Activated CD4-positive, alpha-beta T cell treated with anti-CD3 and anti-CD28 coated beads, Interleukin-2, amount 50 U/mL, for 4 hours (primary cell): Measurements from ENCODE around the gene RGS17.
"Not testable (repeated sequence)": the region's sequence is repeated elsewhere in the genome, so short reads cannot be mapped to it uniquely, and the experiment has no call there.

Experiments
- DNase-seq, 2 experiments: peaks; one replicate each; pipeline ENCODE4 v3.0.0-alpha.2; 2020

Gene RGS17

DNA sequence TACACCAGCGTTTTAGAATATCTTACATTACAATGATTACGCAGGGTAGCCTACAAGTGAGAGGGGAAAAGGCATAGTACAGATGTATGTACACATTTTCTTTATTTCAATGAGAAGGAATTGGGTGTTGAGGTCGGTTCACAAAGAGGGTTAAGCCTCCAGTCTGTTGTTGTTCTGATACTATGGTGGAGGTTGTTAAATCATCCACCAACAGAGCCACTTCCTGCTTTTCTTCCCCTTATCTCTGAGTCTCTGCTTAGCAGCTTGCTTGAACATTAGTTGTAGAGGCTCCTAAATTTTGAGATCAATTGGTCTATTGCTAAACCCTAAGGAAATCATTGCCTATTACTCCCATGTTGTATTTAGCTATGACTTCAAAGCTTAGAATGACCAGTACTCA lies 7.3 kb downstream of the RGS17 start:
- DNase-seq: no peak

DNA sequence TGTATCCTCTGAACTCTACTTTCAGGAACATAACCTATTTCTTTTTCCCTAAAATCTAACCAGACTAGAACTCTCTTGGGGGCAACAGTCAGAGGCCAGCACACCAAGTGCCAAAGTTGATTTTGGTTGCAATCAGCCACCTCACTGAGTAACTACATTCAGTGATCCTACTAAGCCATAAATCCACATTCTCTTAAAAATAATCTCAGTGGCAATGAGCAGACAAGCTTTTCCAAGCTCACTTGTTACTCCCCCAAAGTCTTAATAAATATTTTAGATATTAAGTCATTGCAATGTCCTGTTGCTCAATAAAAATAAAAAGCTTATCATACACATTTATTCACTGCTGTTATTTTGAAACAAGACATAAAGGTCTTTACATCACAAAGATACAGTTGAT lies 9.8 kb downstream of the RGS17 start:
- no peak for DNase-seq

DNA sequence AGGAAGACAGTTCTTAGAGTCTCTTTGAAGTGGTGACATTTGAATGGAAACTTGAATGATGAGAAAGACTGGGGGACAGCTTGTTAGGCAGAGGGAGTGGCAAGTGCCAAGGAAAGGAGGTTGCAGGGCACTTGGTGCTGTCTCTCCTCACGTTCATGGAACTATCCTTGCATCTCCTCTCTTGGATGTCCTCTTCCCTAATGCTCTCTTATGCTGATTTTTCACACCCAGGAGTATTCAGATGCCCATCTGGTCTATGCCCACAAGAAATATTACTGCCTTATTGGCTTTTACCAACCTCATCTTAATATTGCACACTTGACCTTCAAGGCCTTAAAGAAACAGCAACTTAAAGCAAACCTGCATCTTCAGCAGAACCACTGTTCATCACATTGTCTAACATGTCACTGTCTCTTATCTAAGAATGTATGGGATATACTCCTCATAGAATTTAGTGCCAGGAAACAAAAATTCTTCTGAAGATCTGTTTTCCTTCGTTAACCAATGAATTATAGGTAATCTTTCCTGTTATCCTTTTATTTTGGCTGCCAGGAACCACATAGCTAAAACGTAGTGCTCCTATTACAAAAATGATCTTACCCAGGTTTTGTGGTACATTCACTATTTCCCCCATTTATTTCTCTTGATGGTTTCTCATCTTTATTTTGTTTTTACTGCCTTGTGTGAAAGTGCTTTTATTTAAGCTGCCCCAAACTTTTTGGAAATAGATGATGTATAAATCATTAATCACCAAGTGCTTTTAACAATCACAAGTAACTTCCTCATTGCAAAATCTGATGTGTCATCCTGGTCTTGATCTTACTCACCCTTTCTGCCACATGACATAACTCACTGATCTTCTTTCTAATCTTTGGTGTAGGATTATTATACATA lies 12.8 kb downstream of the RGS17 start:
- DNase-seq: no peak

DNA sequence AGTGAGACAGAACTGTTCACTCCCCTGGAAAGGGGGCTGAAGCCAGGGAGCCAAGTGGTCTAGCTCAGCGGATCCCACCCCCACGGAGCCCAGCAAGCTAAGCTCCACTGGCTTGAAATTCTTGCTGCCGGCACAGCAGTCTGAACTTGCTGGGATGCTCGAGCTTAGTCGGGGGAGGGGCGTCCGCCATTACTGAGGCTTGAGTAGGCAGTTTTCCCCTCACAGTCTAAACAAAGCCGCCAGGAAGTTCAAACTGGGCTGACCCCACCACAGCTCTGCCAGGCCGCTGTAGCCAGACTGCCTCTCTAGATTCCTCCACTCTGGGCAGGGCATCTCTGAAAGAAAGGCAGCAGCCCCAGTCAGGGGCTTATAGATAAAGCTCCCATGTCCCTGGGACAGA lies 20.0 kb downstream of the RGS17 start:
- not testable (repeated sequence) for DNase-seq

DNA sequence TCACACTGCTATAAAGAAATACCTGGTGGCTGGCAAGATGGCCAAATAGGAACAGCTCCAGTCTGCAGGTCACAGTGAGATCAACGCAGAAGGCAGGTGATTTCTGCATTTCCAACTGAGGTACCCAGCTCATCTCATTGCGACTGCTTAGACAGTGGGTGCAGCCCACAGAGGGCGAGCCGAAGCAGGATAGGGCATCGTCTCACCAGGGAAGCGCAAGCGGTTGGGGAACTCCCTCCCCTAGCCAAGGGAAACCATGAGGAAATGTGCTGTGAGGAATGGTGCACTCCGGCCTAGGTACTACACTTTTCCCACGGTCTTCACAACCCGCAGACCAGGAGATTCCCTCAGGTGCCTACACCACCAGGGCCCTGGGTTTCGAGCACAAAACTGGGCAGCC lies 20.5 kb downstream of the RGS17 start:
- DNase-seq: not testable (repeated sequence)

DNA sequence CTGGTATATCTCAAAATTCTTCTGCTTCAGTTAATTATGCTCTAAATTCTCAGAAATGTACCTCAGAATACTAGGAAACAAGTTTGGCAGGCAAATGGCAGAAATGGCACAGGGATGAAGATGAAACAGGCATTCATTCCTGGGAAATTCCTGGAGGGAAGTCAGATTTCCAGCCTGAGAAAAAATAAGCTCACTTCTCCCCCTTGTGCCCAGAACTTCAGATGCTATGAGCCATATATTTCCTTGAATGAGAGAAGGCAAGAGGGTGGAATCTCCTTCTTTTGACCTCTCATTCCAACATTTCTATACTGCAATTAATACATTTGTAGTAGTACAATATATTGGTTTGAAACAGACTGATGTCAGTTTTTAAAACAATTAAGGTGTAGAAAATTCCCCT lies 22.8 kb downstream of the RGS17 start:
- no peak for DNase-seq

DNA sequence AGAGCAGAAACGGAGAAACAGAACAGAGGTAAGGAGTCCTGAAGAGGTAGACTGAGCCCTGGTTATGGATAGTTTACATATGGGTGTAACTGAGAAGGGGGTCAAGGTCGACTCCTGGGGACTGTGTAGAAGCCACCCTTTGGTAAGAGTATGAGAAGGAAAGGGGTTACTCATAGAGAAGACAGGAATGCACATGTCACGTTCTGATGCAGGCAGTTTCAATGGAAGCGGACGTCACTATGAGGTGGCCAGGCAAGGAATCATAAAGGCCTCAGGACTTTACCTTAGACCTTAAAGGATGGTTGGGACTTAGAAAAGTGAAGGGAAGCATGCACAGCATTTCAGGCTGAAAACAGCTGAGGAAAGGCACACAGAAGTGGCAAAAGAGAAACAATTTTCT lies 25.1 kb downstream of the RGS17 start:
- no peak for DNase-seq

DNA sequence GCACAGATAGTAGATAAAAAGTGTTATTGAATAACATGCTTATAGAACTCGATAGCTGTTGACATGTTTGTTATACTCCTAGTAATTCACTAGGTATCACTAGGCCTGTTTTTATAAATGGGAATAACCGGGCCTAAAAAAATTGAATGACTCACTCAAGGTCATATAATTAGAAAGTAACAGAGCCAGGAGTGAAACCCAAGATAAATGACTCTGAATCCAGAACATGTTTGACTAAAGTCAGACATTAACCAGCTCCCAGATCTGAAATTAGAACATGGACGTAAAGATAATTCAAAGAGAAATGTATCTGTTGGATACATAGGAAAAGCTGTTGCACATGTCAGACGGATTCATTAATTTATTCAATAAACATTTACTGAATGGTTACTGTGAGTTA lies 26.9 kb downstream of the RGS17 start:
- DNase-seq: no peak

DNA sequence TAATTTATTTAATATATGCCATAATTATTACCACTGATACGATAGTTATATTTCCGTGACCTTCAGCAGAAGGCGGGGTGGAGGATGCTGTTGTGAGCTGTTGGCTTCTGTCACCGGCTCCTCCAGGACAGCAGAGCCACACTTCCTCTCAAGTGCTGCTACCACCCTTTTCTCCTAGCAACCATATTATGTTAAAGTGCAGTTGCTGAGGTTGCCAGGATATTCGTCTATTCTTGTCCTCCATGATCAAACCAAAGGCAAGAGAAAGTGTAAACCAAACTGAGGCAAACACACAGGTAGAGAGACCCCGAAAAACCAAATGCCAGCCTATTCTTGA lies 27.8 kb downstream of the RGS17 start:
- DNase-seq: no peak

DNA sequence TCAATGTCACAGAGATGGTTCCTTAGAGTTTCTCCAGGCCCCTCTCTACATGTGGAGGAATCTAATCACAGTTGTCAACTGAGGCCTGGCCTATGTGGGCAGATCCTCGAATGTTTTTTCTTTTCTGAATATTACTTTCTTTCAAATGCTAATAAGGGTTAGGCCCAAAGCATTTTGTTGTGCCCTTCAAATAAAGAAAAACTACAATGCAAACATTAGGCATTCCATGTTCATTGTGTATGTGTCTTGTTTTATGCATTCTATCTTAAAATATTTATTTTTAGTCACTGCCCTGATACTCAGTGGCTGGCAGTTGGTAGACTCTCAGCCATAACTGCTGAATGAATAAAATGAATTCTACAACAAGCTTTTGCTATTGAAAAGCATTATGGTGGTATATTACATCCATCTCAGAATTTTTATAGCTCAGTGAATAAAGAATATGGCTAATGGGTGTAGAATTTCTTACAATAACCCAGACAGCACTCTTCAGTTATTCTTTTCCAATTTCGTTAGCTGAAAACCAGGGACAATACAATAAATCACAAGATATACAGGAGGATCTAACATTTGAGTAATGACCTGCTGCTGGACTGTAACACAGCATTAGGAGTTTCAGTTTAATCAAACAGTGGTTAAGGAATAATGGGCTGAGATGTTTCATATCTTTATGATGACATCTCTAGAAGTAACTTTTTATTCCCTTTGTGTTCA lies 28.3 kb downstream of the RGS17 start:
- no peak for DNase-seq

DNA sequence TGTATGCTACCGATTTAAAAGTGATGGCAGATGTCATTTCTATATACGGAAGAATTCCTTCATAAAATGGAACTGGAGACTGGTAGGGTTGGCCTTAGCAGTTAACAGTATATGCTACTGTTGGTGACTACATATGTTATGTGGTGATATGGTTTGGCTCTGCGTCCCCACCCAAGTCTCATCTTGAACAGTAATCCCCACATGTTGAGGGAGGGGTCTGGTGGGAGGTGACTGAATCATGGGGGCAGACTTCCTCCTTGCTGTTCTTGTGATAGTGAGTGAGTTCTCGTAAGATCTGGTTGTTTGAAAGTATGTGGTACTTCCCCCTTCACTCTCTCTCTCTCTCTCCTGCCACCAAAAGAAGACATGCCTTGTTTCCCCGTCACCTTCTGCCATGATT lies 29.6 kb downstream of the RGS17 start:
- no peak for DNase-seq

DNA sequence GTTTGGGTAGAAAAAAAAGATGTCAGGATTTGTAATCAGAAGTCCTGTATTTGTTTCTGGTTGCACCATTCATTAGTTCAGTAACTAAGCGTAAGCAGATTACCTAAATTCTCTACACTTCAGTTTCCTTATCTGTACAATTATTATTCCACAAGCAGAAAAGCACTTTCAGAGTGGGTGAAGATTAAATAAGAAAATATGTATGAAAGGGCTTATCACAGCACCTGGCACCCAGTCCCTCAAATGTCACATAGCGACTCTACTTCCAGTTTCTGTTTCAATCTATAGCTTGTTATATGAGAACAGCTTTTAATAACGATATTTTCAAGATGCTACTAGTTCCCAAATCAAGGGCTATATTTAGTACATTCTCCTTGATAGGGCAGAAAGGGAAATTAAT lies 31.4 kb downstream of the RGS17 start:
- no peak for DNase-seq

DNA sequence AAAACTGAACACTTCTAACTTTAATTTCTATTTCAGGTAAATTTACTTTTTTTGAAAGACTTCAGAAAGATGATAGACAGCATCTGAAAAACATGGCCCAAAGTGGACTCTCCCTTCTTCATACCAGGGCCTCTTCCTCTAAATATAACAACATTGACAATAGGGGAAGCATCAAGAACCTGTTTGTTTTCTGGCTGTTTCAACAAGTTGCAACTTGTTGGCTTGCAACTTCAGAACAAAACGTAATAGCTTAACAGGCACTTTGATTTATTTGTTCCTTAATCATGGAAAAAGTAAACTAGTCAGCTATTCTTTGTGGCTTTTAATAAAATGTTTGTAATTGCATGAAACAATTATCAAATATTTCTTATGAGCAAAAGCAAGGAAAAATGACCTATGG lies 34.3 kb downstream of the RGS17 start:
- no peak for DNase-seq

DNA sequence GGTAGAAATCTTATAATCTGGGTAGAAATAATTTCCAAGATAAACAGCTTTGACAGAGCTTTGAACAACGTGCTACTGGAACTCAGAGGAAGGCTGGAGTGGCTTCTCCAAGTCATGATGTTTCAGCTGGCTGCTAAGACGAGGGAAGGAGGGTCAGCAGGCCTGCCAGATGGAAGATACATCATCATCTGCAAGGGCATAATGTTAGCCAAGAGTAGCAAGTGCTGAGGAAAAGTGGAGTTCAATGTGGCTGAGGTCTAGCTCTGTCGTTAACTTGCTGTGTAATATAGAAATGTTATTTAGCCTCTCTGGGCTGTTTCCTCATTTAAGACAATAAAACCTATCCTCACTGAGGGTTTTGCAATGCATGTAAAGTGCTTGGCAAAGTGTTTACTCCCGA lies 35.1 kb downstream of the RGS17 start:
- DNase-seq: no peak

DNA sequence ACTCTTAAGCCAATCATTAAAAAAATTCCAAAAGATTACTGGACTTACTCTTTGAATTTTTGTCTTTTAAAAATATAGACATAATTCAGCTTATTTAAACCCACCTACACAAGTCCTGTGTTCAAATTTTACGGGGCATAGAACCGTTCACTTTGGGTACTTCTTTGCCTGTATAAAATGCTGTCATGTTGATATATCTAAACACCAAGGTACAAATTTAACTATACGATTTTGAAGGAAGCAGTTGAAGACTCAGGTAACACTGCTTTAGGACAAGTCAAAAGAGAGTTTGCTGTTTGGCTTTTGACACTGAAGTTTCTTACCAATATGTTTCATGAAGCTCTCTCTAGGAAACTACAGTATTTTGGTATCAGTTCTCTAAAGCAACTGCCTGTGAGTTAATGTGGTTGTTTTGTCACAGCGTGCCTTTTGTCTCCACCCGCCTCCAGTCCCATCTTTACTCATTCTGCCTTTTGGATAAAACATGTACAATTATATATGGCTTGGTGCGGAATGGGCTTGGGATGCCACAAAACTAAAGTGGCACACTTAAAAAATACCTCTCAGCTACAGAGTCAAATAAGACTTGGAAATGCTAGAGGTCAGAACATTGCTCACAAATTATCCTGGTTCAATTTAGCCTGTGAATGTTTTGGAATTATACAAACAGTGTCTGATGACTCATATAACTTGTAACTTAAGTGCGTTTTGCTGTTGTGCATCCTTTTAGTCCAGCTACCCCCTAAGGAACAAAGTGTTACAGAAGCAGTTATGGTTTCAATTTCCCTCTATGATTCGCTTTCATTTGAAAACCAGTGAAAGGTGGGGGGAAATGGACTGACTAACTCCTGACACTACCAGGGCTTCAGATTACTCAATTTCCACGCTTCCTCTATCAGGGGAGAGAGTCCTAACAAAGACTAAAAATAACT lies 38.7 kb downstream of the RGS17 start:
- no peak for DNase-seq

DNA sequence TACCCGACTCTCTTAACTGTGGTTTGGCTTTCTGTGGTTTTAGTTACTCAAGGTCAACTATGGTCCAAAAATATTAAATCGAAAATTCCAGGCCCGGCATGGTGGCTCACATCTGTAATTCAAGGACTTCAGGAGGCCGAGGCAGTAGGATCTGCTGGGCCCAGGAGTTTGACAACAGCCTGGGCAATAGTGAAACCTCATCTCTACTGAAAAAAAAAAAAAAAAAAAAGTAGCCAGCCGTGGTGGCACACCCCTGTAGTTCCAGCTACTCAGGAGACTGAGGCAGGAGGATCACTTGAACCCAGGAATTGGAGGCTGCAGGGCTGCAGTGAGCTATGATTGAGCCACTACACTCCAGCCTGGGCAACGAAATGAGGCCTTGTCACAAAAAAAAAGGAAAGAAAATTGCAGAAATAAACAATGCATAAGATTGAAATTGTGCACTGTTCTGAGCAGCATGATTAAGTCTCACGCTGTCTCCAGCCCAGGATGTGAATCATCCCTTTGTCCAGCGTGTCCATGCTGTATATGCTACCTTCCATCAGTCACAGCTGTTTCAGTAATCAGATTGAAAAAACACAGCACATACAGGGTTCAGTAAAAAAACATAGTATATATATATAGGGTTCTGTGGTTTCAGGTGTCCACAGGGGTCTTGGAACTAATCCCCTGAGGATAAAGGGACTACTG lies 40.7 kb downstream of the RGS17 start:
- no peak for DNase-seq

DNA sequence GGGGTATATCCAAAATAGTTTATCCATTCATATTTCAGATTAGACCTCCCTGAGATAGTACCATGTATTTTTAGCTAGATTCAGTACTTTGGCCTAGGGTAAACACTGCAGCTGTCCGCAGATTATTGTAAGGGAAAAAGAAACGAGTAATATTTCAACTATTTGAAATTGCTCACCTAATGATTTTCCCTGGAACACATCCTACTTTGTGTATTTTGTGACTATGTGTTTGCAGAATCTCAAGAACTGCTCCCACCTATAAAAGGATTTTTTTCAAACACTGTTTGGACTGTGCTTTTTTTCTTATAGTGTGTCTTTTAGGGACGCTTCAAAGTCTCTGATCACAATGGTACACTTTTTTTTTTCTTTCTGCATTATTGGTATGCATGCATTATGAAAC lies 42.3 kb downstream of the RGS17 start:
- no peak for DNase-seq

DNA sequence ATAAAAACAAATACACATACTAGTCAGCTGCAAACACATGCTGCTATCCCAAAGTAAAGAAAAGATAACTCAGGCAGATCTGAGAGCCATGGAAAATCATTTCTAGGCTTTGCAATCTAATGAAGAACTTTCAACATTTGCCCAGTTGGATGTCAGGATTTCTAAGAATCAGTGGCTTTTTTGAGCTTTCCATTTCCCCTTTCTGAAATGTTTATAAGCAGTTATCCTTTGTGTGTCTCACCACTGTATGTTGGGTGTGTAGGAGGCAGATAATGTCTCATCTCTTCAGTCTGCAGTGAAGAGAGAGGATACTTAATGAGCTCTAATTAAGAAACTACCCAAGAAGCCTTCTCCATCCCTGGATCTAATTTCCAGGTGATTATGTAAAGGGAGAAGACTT lies 43.6 kb downstream of the RGS17 start:
- DNase-seq: no peak

DNA sequence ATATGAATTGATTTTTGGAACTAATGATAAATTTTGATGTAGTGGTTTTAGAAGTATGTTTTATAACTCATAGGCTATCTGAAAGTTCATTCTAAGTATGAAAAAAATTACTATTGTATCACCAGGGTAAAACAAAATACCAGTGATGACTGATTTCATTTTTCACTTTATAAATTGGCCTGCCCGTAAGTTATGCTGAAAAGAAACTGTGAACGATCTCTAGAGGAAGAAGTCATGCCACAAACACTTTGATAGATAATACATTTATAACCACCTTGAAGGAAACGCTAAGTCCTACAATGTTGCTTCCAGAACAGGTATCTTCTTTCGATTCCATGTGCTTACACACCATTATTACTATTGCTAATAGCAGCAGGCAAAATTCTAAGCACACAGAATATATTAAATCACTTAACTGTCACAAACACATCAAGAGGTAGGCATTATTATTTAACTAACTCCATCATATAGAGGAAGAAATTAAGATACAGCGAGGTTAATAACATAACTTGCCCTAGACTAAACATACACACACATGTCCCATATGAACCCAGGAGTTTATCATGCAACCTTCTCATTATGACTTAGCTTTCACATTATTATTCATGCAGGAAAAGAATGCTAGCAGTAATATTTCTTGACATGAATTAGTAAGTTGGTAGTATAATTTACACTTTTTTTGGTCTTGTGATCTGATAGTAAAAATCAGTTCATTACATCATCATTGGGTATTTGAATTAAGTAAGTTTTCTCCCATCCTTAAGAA lies 44.7 kb downstream of the RGS17 start:
- no peak for DNase-seq

DNA sequence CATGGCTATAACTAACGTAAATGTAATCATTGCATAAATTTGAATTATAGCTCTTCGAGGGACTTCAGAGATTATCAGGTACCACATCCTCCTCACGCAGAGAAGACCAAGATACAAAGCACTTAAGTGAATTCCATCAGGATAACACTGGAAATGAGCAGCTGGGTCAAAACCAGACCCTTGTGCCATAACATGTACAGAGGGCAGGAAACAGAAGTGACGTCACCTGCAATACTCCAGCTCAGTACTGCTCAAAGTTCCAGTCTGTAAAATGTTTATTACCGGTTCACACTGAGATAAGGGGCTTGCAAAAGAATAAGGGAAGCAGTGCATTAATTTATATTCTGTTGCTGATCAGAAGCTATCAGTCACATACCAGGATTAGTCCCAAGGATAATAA lies 45.8 kb downstream of the RGS17 start:
- DNase-seq: no peak

DNA sequence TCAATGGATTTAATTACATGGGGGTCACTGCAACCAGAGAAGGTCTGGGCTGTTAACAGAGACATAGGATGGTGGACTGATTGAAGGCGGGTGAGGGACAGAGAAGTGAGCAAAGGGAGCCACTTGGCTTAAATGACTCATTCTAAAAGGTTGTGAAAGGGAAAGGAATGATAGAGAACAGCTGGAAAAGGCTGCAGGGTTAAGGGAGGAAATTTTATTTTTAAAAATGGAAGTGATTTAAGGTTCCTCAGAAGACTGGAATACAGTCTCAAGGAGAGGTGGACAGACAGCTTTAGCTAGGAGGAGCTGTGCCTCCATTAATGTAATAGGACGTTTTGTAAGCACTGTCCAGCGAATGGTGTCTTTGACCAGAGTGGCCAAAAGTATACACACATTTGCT lies 46.7 kb downstream of the RGS17 start:
- DNase-seq: no peak

DNA sequence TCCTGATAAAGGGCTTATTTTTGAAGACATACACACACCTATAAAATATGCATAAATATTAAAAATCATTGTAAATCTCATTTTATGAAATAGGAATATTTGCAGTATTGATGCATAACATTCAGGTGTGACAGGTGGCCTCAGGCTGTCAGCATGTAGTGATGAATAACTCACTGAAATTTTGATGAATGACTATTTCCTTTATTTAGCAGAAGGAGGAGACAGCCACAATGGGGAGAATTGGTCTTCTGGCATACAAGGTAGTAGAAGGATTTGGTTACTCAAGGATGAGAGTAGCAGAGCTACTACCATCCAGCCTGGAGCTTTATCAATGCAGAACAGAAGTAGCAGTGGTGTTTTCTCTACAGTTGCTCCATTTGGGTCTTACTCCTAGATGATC lies 47.2 kb downstream of the RGS17 start:
- no peak for DNase-seq
